Right kidney (tissue), 9 donors: ENCODE results near the gene MMP17.

Source experiments
- DNase-seq: peaks from one replicate; pipeline ENCODE4 v3.0.0-alpha.2; 2016
- long read RNA-seq, 8 donors: transcript quantifications; one replicate each; lab custom pipeline, GENCODE V29; 2026

Gene MMP17
- long read RNA-seq, donor 1: 0 reads
- long read RNA-seq, donor 2, partial matches to known transcripts: 0 of 1 reads
- long read RNA-seq, donor 2, other reads (novel, unspliced or antisense): 0 of 1 reads
- long read RNA-seq, donor 3: 0 reads
- long read RNA-seq, donor 4: 0 reads
- long read RNA-seq, donor 5: 0 reads
- long read RNA-seq, donor 6: 0 reads
- long read RNA-seq, donor 7: 0 reads
- long read RNA-seq, donor 8, partial matches to known transcripts: 0 of 1 reads
- long read RNA-seq, donor 8, other reads (novel, unspliced or antisense): 0 of 1 reads

GRCh38 chr12:131827961-131828534, at the start of gene MMP17:
TSS of gene MMP17 (plus strand) at chr12:131828393. CDS start at chr12:131828495, 102 bp downstream.
- no peak for DNase-seq

- no peak for DNase-seq
These were observed 49.2 kb upstream of the MMP17 start for GRCh38 chr12:131779027-131779426.

GRCh38 chr12:131782061-131782460, 46.1 kb upstream of the MMP17 start:
- DNase-seq: no peak

GRCh38 chr12:131783915-131784541, 44.2 kb upstream of the MMP17 start:
- DNase-seq: no peak

GRCh38 chr12:131784909-131785762, 43.1 kb upstream of the MMP17 start:
- no peak for DNase-seq

GRCh38 chr12:131785763-131786330, 42.3 kb upstream of the MMP17 start:
- no peak for DNase-seq

GRCh38 chr12:131786331-131786730, 41.9 kb upstream of the MMP17 start:
- DNase-seq: no peak

- DNase-seq: no peak
These were observed 41.0 kb upstream of the MMP17 start for GRCh38 chr12:131787143-131787660.

- no peak for DNase-seq
These were observed 40.1 kb upstream of the MMP17 start for GRCh38 chr12:131788070-131788469.

- no peak for DNase-seq
These were observed 38.6 kb upstream of the MMP17 start for GRCh38 chr12:131789638-131790037.

GRCh38 chr12:131793243-131794022, 34.8 kb upstream of the MMP17 start:
- DNase-seq: no peak

- DNase-seq: no peak
These were observed 34.1 kb upstream of the MMP17 start for GRCh38 chr12:131794061-131794460.

- no peak for DNase-seq
These were observed 33.6 kb upstream of the MMP17 start for GRCh38 chr12:131794573-131794972.

- DNase-seq: no peak
These were observed 33.1 kb upstream of the MMP17 start for GRCh38 chr12:131795064-131795463.

- DNase-seq: no peak
These were observed 32.3 kb upstream of the MMP17 start for GRCh38 chr12:131795690-131796410.

- no peak for DNase-seq
These were observed 31.8 kb upstream of the MMP17 start for GRCh38 chr12:131796411-131796736.

GRCh38 chr12:131796754-131797587, 31.2 kb upstream of the MMP17 start:
- no peak for DNase-seq

GRCh38 chr12:131797588-131797934, 30.6 kb upstream of the MMP17 start:
- no peak for DNase-seq

- DNase-seq: no peak
These were observed 29.0 kb upstream of the MMP17 start for GRCh38 chr12:131799195-131799594.
